GM18505 (cell line): ENCODE results near the gene SCTR.

ENCODE experiments used
- ATAC-seq: cut with Tn5 transposase; IDR thresholded peaks from one replicate; pipeline ENCODE4 v1.9.1; 2021; ENCODE audit not compliant: unreplicated experiment
- POLR2A ChIP-seq: IDR thresholded peaks from 4 replicates; pipeline ENCODE4 v1.6.1; 2011; ENCODE audit warnings: borderline replicate concordance; ENCODE audit not compliant: insufficient read depth, insufficient read length; ENCODE audit errors: extremely low read depth

The SCTR gene

DNA sequence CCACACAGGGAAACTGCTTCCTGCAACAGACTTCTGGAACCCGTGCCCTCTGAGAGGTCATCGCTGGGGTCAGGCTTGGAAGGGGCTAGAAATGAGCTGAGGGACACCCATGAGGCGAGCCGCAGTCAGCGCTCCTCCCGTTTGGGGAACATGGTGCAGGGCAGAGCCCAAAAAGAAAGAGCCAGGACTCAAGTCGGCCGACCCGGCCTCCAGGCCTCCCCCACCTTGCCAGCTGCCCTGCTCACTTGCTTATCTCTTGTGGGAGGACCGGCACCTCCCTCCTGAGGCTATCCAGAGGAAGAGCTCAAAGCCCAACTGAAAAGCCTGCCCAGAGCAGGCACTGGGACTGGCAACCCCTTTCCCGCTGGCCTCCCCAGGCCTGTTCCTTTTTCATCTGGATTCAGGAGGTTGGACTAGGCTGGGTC, 43.6 kb downstream of the SCTR start:
- TF ChIP-seq POLR2A, result no peak
- ATAC-seq, result no peak

DNA sequence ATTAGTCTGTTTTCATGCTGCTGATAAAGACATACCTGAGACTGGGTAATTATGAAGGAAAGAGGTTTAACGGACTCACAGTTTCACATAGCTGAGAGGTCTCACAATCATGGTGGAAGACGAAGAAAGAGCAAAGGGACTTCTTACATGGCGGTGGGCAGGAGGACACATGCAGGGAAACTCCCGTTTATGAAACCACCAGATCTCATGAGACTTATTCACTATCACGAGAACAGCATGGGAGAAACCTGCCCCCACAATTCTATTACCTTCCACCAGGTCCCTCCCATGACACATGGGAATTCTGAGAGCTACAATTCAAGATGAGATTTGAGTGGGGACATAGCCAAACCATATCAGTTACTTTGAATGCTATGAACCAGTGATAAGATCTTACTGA, 44.1 kb downstream of the SCTR start:
- no peak for ATAC-seq

DNA sequence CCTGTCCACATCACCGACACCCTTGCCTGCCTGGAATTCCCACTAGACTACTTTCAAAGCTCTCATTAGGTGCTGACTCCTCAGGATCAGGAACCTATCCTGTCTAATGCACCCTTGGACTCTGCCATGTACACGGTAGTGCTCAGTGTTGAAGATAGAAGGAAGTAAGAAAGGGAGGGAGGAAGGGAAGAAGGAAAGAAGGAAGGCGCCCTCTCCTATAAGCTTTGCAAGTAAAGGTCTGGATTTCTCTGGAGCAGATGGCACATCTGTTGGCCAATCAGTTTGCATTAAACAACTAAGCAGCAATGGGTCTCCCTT, 45.3 kb downstream of the SCTR start:
- ATAC-seq, result no peak

More for the DNA sequence above, 44.1 kb downstream of the SCTR start:
- no peak for TF ChIP-seq POLR2A

GRCh38 chr2:119478188-119478977, 45.9 kb downstream of the SCTR start:
- ATAC-seq, result no peak
- no peak for TF ChIP-seq POLR2A

More for the DNA sequence above, 45.3 kb downstream of the SCTR start:
- TF ChIP-seq POLR2A, result no peak

GRCh38 chr2:119477113-119477505, 47.2 kb downstream of the SCTR start:
- no peak for ATAC-seq
- TF ChIP-seq POLR2A, result no peak

GRCh38 chr2:119476301-119477112, 47.8 kb downstream of the SCTR start:
- ATAC-seq, result peak; percentile 71
- TF ChIP-seq POLR2A, result no peak

- TF ChIP-seq POLR2A, result no peak
- ATAC-seq, result no peak
Measured at GRCh38 chr2:119475857-119476244, 48.4 kb downstream of the SCTR start.

DNA sequence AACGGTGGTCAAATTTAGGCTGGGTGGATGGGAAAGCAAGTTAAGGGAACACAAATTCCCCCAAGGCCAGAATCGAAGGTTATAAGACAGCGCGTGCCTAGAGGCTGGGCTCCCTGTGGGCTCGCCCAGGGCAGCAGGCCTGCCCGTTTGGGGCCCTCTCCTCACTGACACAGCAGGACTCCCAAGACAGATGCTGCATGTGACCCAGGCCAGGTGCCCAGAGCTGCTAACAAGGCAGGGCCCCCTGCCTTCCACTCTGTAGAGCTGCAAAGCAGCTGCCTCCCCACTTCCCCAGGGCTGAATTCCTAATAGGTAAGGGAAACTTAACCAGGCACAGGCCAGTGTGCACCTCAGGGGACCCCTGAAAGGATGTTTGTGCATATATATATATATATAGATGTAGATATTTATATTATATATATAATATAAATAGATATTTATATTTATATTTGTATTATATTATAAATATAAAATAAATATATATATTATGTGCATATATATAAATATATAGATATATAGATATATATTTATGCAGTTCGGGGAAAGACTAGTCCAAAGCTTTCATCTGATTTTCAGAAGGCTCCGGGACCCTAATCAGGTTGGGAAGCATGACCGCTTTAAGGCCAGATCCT, 48.9 kb downstream of the SCTR start:
- no peak for TF ChIP-seq POLR2A
- no peak for ATAC-seq

GRCh38 chr2:119474371-119475224, 49.7 kb downstream of the SCTR start:
- ATAC-seq, result no peak
- no peak for TF ChIP-seq POLR2A

DNA sequence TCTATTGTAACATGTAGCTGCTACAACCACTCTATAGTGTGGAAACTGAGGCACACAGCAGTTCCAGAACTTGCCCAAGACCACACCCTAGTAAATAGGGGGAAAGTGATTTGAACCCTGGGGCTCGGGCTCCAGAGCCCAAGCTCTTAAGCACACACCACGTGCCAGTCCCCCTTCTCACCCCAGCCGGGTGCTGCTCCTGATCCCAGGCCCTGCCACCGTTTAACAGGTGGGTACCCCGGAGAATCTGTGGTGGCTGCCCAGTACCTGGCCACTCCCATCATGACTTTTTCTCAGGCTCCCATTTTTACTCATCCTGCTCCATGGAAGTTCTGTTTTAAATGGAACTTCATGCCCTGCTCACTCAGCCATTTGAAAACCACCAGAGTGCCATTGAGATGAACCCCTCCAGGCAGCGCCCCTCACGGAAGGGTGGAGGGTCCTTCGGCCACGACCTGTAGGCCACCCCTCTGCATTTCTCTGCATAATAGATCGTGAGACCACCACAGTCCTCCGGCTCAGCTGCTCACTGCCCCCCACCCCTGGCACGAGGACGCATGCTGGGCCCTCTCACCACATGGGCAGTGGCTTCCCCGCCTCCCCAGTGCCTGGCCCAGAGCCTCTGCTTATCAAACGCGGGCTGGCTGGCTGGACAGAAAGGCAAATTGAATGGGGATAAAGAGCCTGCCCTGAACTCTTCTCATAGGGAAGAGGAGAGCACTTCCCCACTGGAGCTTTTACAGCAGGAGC, 50.5 kb downstream of the SCTR start:
- no peak for ATAC-seq
- TF ChIP-seq POLR2A, result no peak

GRCh38 chr2:119472749-119473148, 51.5 kb downstream of the SCTR start:
- TF ChIP-seq POLR2A, result no peak
- no peak for ATAC-seq

- TF ChIP-seq POLR2A, result no peak
- ATAC-seq, result no peak
Measured at GRCh38 chr2:119469661-119470297, 54.5 kb downstream of the SCTR start.

DNA sequence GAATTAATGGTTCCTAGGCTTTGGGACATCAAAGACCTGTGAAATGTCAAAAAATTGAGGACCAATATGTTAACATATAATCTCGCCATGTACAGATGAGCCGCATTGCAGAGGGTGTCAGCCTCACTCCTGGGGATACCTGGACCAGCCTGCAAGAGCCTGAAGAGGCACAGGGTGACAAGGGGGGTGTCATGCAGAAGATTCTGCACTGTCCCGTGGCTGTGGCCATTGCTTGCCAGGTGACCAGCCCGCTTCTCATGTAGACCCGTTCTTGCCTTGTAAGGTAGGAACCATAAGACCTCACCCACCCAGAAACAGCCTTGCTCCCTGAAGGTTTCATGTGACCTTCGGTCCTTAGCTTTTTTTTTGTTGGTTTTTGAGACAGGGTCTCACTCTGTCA, 55.2 kb downstream of the SCTR start:
- no peak for ATAC-seq
- no peak for TF ChIP-seq POLR2A
